Measurements from ENCODE around the gene SLC7A4. TPM values are rescaled to one million over a fixed set of nuclear protein-coding genes. Genes with fewer than 3 reads are reported as not detected.
A peak's percentile ranks its signal among the peaks of the same experiment; 100 is the strongest.
"Not testable (repeated sequence)": the region's sequence is repeated elsewhere in the genome, so short reads cannot be mapped to it uniquely, and the experiment has no call there.

SLC7A4 gene
- total RNA-seq, 1 donor = not detected

GRCh38 chr22:21020802-21021429 lies 11.4 kb downstream of the SLC7A4 start:
- Histone ChIP-seq H3K4me3 (ENCODE audit: low read length) (no peak overlapping the region), H3K27me3 (ENCODE audit: insufficient read depth, low read length) (no peaks in the 10 kb centered on the region), H3K9me3 (ENCODE audit: low read depth, low read length) (no peaks in the 10 kb centered on the region), H3K4me1 (ENCODE audit: insufficient read depth, low read length) (peaks cover 10% of the 10 kb centered on the region)

- Histone ChIP-seq H3K4me3 (ENCODE audit: low read length) (no peak overlapping the region), H3K4me1 (ENCODE audit: insufficient read depth, low read length) (peaks cover 24% of the 10 kb centered on the region)
Measured at GRCh38 chr22:21018314-21018713, 14.0 kb downstream of the SLC7A4 start.

DNA sequence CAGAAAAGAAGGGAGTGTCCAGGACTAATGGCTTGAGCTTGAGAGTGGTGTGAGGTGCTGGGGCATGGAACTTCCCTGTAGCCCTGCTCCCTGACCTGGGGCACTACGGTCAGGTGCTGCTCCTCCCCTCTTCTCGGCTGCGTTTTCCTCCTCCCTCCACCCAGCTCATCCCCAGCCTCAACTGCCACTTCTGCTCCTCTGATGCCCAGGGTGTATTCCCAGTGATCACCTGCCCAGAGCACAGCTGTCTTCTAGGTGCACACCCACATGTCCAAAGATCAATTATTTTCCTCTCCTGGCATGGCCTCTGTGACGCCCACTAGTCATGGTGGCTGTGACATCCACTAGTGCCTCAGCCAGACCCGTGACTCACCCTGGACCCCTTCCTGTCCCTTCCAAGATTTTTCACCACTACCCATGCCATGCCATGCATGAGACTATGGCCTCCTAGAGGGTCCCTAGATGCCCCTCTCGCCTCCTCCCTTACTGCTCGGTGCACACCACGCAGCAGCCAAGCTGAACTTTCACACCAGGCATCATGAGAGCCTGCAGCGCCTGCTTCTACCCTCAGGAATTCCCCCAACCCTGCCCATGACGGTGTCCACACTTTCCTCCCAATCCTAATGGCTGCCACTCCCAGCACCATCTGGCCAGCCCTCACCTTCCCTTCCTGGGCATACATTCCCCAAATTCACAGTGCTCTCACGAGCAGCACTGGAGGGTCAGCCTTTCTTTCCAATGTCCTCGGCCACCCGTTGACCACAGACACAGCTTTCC lies 15.5 kb downstream of the SLC7A4 start:
- Histone ChIP-seq H3K9me3 (ENCODE audit: low read depth, low read length) (no peaks in the 10 kb centered on the region), H3K4me1 (ENCODE audit: insufficient read depth, low read length) (peaks cover 24% of the 10 kb centered on the region), H3K4me3 (ENCODE audit: low read length) (no peak overlapping the region), H3K27me3 (ENCODE audit: insufficient read depth, low read length) (no peaks in the 10 kb centered on the region)

More at GRCh38 chr22:21018314-21018713, 14.0 kb downstream of the SLC7A4 start:
- Histone ChIP-seq H3K27me3 (ENCODE audit: insufficient read depth, low read length) (no peaks in the 10 kb centered on the region), H3K9me3 (ENCODE audit: low read depth, low read length) (no peaks in the 10 kb centered on the region)

- no peaks in the 10 kb centered on the region for H3K9me3 ChIP-seq (ENCODE audit: low read depth, low read length)
- H3K27me3 ChIP-seq (ENCODE audit: insufficient read depth, low read length) = no peaks in the 10 kb centered on the region
- H3K4me3 ChIP-seq (ENCODE audit: low read length) = no peak overlapping the region
- peaks cover 24% of the 10 kb centered on the region for H3K4me1 ChIP-seq (ENCODE audit: insufficient read depth, low read length)
Measured at GRCh38 chr22:21015466-21016006, 16.8 kb downstream of the SLC7A4 start.

DNA sequence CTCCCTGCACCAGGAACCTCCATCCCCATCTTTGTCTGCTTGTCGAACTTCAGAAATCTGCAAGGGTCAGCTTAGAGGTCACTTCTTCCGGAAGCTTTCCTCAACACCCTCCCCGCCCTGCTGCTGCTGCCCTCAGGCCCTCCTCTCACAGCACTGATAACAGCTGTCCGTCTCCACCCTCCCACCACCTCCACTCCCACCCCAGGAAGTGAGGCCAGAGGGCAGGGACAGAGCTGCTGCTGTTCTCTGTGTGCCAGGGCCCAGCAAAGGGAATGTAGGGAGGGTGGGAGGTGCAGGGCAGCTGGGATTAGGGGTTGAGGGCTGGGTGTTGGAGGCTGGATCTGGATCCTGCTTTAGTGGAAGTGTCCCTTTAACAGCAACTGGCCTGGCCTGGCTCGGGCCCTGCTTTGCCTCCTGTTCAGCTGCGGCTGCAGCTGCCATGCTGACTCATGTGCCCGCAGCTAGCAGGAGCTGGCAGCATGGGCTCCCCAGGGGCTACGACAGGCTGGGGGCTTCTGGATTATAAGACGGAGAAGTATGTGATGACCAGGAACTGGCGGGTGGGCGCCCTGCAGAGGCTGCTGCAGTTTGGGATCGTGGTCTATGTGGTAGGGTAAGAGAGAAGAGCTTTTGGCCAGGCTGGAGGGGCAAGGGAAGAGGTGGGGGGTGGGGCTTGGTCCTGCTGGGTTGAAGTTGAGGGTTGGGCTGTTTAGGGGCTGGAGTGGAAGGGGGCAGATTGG lies 17.5 kb downstream of the SLC7A4 start, which contains the start of gene P2RX6:
Gene P2RX6, plus strand, starts transcription at position 440 of the 740 bp plus-strand sequence. Its CDS starts 10 bp downstream, at position 450.
- Histone ChIP-seq H3K27me3 (ENCODE audit: insufficient read depth, low read length) (no peaks in the 10 kb centered on the region), H3K4me3 (ENCODE audit: low read length) (peak within 1 kb of the TSS; percentile 24), H3K4me1 (ENCODE audit: insufficient read depth, low read length) (peaks cover 24% of the 10 kb centered on the region), H3K9me3 (ENCODE audit: low read depth, low read length) (no peaks in the 10 kb centered on the region)

DNA sequence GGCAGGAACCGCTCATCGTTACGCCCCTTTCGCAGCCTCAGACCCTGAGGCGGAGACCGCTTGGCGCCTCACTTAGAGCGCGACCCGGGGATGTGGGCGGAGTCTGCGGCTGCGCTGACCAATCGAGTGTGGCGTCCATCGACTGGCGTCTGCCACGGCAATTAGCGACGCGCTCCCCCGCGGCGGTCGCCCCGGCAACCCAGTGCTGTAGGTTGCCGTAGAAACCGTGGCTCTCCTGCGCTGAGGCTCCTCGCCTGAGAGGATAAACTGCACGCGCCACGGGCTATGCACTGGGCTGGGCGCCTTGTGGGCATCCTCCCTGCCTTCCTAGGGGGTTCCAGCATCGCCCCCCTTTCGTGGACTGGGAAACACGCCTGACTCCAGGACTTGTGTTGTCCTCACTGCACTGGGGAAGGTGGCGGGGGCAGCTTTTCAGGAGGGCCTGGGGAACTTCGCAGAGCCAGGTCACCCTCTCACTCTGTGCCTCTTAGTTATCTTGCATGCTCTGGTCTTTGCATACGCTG lies 18.1 kb downstream of the SLC7A4 start:
- Histone ChIP-seq H3K9me3 (ENCODE audit: low read depth, low read length) (no peaks in the 10 kb centered on the region), H3K4me1 (ENCODE audit: insufficient read depth, low read length) (peaks cover 24% of the 10 kb centered on the region), H3K4me3 (ENCODE audit: low read length) (peak overlapping the region; percentile 24), H3K27me3 (ENCODE audit: insufficient read depth, low read length) (no peaks in the 10 kb centered on the region)

DNA sequence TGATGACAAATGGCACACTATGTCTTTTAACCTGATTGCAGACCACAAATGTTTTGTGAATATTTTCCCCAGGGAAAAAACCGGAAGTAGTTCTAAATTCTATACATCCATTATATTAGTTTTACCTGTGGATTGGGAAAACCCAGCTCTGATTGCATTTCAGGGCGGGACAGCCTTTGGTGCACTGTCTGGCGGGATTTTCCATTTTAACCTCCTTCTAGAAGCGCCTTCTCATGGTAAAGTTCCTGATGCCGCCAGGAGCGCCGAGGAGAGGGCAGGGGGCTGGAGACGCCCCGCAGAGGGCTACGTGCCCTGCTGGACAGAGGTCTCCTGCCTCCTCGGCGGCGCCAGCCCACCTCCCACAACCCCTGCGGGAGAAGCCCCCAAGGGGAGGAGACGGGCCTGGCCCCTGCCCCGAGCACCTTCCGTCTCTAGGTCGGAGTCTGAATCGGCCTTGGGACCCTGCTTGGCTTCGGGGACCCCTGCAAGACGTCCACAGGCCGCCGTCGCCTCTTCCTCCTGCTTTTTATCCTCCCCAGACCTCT lies 18.6 kb downstream of the SLC7A4 start:
- Histone ChIP-seq H3K4me3 (ENCODE audit: low read length) (peak overlapping the region; percentile 24), H3K4me1 (ENCODE audit: insufficient read depth, low read length) (peaks cover 24% of the 10 kb centered on the region), H3K27me3 (ENCODE audit: insufficient read depth, low read length) (no peaks in the 10 kb centered on the region), H3K9me3 (ENCODE audit: low read depth, low read length) (no peaks in the 10 kb centered on the region)

GRCh38 chr22:21012446-21013407 lies 19.6 kb downstream of the SLC7A4 start:
- Histone ChIP-seq H3K4me1 (ENCODE audit: insufficient read depth, low read length) (peaks cover 24% of the 10 kb centered on the region), H3K27me3 (ENCODE audit: insufficient read depth, low read length) (no peaks in the 10 kb centered on the region), H3K9me3 (ENCODE audit: low read depth, low read length) (no peaks in the 10 kb centered on the region), H3K4me3 (ENCODE audit: low read length) (no peak overlapping the region)

GRCh38 chr22:21010426-21011113 lies 21.8 kb downstream of the SLC7A4 start:
- no peaks in the 10 kb centered on the region for H3K27me3 ChIP-seq (ENCODE audit: insufficient read depth, low read length)
- H3K9me3 ChIP-seq (ENCODE audit: low read depth, low read length) = no peaks in the 10 kb centered on the region

GRCh38 chr22:21009638-21010425 lies 22.5 kb downstream of the SLC7A4 start:
- peaks cover 13% of the 10 kb centered on the region for H3K4me1 ChIP-seq (ENCODE audit: insufficient read depth, low read length)
- H3K9me3 ChIP-seq (ENCODE audit: low read depth, low read length) = no peaks in the 10 kb centered on the region
- no peak overlapping the region for H3K4me3 ChIP-seq (ENCODE audit: low read length)
- no peaks in the 10 kb centered on the region for H3K27me3 ChIP-seq (ENCODE audit: insufficient read depth, low read length)

More at GRCh38 chr22:21010426-21011113, 21.8 kb downstream of the SLC7A4 start:
- H3K4me1 ChIP-seq (ENCODE audit: insufficient read depth, low read length) = peaks cover 20% of the 10 kb centered on the region
- H3K4me3 ChIP-seq (ENCODE audit: low read length) = no peak overlapping the region

DNA sequence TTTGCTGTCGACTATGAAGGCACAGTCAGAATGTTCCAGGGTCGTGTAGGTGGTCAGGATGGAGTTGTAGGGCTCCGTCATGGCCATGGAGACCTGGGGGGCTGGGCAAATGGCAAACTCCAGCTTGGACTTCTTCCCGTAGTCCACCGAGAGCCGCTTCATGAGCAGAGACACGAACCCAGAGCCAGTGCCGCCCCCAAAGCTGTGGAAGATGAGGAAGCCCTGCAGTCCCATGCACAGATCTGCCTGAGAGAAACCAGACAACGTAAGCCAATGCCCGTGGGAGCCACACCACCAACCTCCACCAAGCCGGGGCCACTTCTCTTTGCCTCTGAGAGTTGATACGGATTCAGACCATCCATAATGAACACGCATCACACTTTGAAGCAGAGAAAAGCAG lies 23.2 kb downstream of the SLC7A4 start:
- H3K9me3 ChIP-seq (ENCODE audit: low read depth, low read length); H3K4me1 ChIP-seq (ENCODE audit: insufficient read depth, low read length); H3K4me3 ChIP-seq (ENCODE audit: low read length); H3K27me3 ChIP-seq (ENCODE audit: insufficient read depth, low read length): not testable (repeated sequence)

GRCh38 chr22:21003782-21004181 lies 28.6 kb downstream of the SLC7A4 start:
- Histone ChIP-seq H3K9me3 (ENCODE audit: low read depth, low read length) (no peaks in the 10 kb centered on the region), H3K4me3 (ENCODE audit: low read length) (no peak overlapping the region), H3K27me3 (ENCODE audit: insufficient read depth, low read length) (no peaks in the 10 kb centered on the region), H3K4me1 (ENCODE audit: insufficient read depth, low read length) (peaks cover 38% of the 10 kb centered on the region)

Measured in mononuclear cell (primary cell).